Upper lobe of left lung (tissue), 4 donors: ENCODE results near the gene PLVAP.

Source experiments
- CTCF ChIP-seq, 6 experiments: fragments of 450-650 bp in 4 of 6; fragments of 200-600 bp in 2 of 6; sonication (generic) in 2 of 6; IDR thresholded peaks; one replicate each; pipeline ENCODE4 v1.5.1; 2016 to 2019; ENCODE audit warnings: antibody characterized with exemption in 6 of 6
- POLR2A ChIP-seq, 4 donors: fragments of 450-650 bp; IDR thresholded peaks; one replicate each; pipeline ENCODE4 v1.5.1; 2016 to 2017; ENCODE audit warnings: antibody characterized with exemption in 4 of 4, mild to moderate bottlenecking in 2 of 4

- TF ChIP-seq CTCF (IDR thresholded peaks at IDR 0.05) (no peak), POLR2A (IDR thresholded peaks at IDR 0.05) (no peak)
Measured at GRCh38 chr19:17337675-17338432, 39.3 kb downstream of the PLVAP start.
